Neural cell (in vitro differentiated cells): ENCODE measurements around the gene SMOC1. TPM values are rescaled to one million over a fixed set of nuclear protein-coding genes. Genes with fewer than 3 reads are reported as not detected.

Experiments used
- H2AFZ ChIP-seq: fragments of 200-600, 300-800 bp; sonication (generic), shearing (Covaris generic); 2 replicates; pipeline ENCODE4 v1.6.0; 2014; ENCODE audit warnings: low read depth, mild to moderate bottlenecking, antibody characterized with exemption, low read length, moderate library complexity
- H3F3A ChIP-seq: fragments of 200-600 bp; shearing (Covaris generic); 2 replicates; pipeline ENCODE4 v1.6.1; 2016; ENCODE audit warnings: mild to moderate bottlenecking, moderate library complexity, mixed read lengths, antibody characterized with exemption, low read length; ENCODE audit not compliant: insufficient read depth, poor library complexity, severe bottlenecking
- H3K27ac ChIP-seq: fragments of 200-600, 300-800 bp; sonication (generic), shearing (Covaris generic); 2 replicates; pipeline ENCODE4 v1.5.1; 2014; ENCODE audit warnings: mild to moderate bottlenecking, low read length, moderate library complexity
- H3K27me3 ChIP-seq: fragments of 300-800, 200-600 bp; sonication (generic), shearing (Covaris generic); 2 replicates; pipeline ENCODE4 v1.6.0; 2014; ENCODE audit warnings: mild to moderate bottlenecking, low read depth, low read length, moderate library complexity; ENCODE audit not compliant: insufficient read depth
- H3K36me3 ChIP-seq: fragments of 300-800, 200-600 bp; sonication (generic), shearing (Covaris generic); 2 replicates; pipeline ENCODE4 v1.5.1; 2014; ENCODE audit warnings: mild to moderate bottlenecking, antibody characterized with exemption, low read length, moderate library complexity; ENCODE audit not compliant: insufficient read depth
- H3K4me2 ChIP-seq: fragments of 300-800, 200-600 bp; sonication (generic), shearing (Covaris generic); 2 replicates; pipeline ENCODE4 v1.6.0; 2014; ENCODE audit warnings: mild to moderate bottlenecking, low read length
- H3K4me3 ChIP-seq: fragments of 300-800, 200-600 bp; sonication (generic), shearing (Covaris generic); 2 replicates; pipeline ENCODE4 v1.5.1; 2014; ENCODE audit warnings: mild to moderate bottlenecking, low read length, moderate library complexity
- H3K79me2 ChIP-seq: fragments of 200-600 bp; shearing (Covaris generic); replicated peaks from 2 replicates; pipeline ENCODE4 v1.6.0; 2014; ENCODE audit warnings: mild to moderate bottlenecking, low read length, moderate library complexity; ENCODE audit not compliant: insufficient read depth
- H3K9ac ChIP-seq: fragments of 300-800, 200-600 bp; sonication (generic), shearing (Covaris generic); 2 replicates; pipeline ENCODE4 v1.6.1; 2016; ENCODE audit warnings: mild to moderate bottlenecking, low read length, mixed read lengths
- H3K9me2 ChIP-seq: fragments of 200-600 bp; shearing (Covaris generic); 2 replicates; pipeline ENCODE4 v1.6.1; 2016; ENCODE audit warnings: mild to moderate bottlenecking, low read length, mixed read lengths; ENCODE audit not compliant: insufficient read depth
- H3K9me3 ChIP-seq: fragments of 200-600, 300-800 bp; sonication (generic), shearing (Covaris generic); 2 replicates; pipeline ENCODE4 v1.6.1; 2016; ENCODE audit warnings: mild to moderate bottlenecking, mixed run types, low read length, moderate library complexity, mixed read lengths
- H4K20me1 ChIP-seq: fragments of 200-600 bp; shearing (Covaris generic); 2 replicates; pipeline ENCODE4 v1.6.1; 2016; ENCODE audit warnings: mild to moderate bottlenecking, mixed run types; ENCODE audit not compliant: insufficient read depth
- EP300 ChIP-seq: fragments of 450-650 bp; conservative IDR thresholded peaks from 2 replicates; pipeline ENCODE4 v1.6.1; 2014; ENCODE audit warnings: antibody characterized with exemption, mild to moderate bottlenecking, moderate library complexity; ENCODE audit not compliant: poor library complexity, severe bottlenecking
- EZH2 ChIP-seq: fragments of 200-600, 300-800 bp; shearing (Covaris generic), sonication (generic); IDR thresholded peaks from 2 replicates; pipeline ENCODE4 v1.6.1; 2014; ENCODE audit warnings: antibody characterized with exemption, low read length, borderline replicate concordance, mild to moderate bottlenecking; ENCODE audit not compliant: insufficient read depth, poor library complexity, severe bottlenecking
- MXI1 ChIP-seq: fragments of 450-650 bp; conservative IDR thresholded peaks from 2 replicates; pipeline ENCODE4 v1.6.1; 2014; ENCODE audit warnings: antibody characterized with exemption, mild to moderate bottlenecking; ENCODE audit not compliant: poor library complexity, severe bottlenecking
- POLR2AphosphoS5 ChIP-seq: IDR thresholded peaks from 2 replicates; pipeline ENCODE4 v1.6.1; 2012
- RAD21 ChIP-seq: fragments of 450-650 bp; conservative IDR thresholded peaks from 2 replicates; pipeline ENCODE4 v1.6.1; 2014; ENCODE audit warnings: antibody characterized with exemption, mild to moderate bottlenecking, moderate library complexity
- REST ChIP-seq: IDR thresholded peaks from 2 replicates; pipeline ENCODE4 v1.6.1; 2012; ENCODE audit warnings: borderline replicate concordance
- SMC3 ChIP-seq: fragments of 450-650 bp; conservative IDR thresholded peaks from 2 replicates; pipeline ENCODE4 v1.6.1; 2014; ENCODE audit warnings: antibody characterized with exemption, mild to moderate bottlenecking, moderate library complexity; ENCODE audit not compliant: poor library complexity
- TAF1 ChIP-seq: IDR thresholded peaks from 2 replicates; pipeline ENCODE4 v1.6.1; 2012; ENCODE audit warnings: low read depth
- polyA plus RNA-seq: library from polyadenylated mRNA; depleted of rRNA; stranded (reverse); fragments of >200 nt; gene quantifications from 2 replicates; pipeline ENCODE4 v1.2.3, GENCODE V29; 2014
- TF ChIP-seq, protein P1 (sequence below): fragments of 450-650 bp; IDR thresholded peaks from 2 replicates; pipeline ENCODE4 v1.5.1; 2014; ENCODE audit warnings: antibody characterized with exemption, mild to moderate bottlenecking, moderate library complexity; ENCODE audit not compliant: poor library complexity, severe bottlenecking

The SMOC1 gene
- polyA plus RNA-seq, 1 donor from 2014 or later, result 8.7 TPM

- Histone ChIP-seq H3K27ac (no peak overlapping the region), H3K4me3 (no peak overlapping the region), H2AFZ (no peak overlapping the region), H3F3A (no peaks in the 10 kb centered on the region), H3K9me2 (no peaks in the 10 kb centered on the region), H3K27me3 (no peaks in the 10 kb centered on the region), H3K79me2 (peaks cover 15% of the 10 kb centered on the region), H3K9me3 (no peaks in the 10 kb centered on the region), H3K9ac (no peak overlapping the region), H3K36me3 (no peaks in the 10 kb centered on the region), H4K20me1 (no peaks in the 10 kb centered on the region), H3K4me2 (no peak overlapping the region)
- TF ChIP-seq REST (no peak), EP300 (no peak), POLR2AphosphoS5 (no peak), EZH2 (no peak), SMC3 (no peak), MXI1 (no peak), RAD21 (no peak), TAF1 (no peak)
- TF ChIP-seq, protein P1, sequence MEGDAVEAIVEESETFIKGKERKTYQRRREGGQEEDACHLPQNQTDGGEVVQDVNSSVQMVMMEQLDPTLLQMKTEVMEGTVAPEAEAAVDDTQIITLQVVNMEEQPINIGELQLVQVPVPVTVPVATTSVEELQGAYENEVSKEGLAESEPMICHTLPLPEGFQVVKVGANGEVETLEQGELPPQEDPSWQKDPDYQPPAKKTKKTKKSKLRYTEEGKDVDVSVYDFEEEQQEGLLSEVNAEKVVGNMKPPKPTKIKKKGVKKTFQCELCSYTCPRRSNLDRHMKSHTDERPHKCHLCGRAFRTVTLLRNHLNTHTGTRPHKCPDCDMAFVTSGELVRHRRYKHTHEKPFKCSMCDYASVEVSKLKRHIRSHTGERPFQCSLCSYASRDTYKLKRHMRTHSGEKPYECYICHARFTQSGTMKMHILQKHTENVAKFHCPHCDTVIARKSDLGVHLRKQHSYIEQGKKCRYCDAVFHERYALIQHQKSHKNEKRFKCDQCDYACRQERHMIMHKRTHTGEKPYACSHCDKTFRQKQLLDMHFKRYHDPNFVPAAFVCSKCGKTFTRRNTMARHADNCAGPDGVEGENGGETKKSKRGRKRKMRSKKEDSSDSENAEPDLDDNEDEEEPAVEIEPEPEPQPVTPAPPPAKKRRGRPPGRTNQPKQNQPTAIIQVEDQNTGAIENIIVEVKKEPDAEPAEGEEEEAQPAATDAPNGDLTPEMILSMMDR, result no peak
Measured at GRCh38 chr14:69951263-69951662, 72.0 kb downstream of the SMOC1 start.

DNA sequence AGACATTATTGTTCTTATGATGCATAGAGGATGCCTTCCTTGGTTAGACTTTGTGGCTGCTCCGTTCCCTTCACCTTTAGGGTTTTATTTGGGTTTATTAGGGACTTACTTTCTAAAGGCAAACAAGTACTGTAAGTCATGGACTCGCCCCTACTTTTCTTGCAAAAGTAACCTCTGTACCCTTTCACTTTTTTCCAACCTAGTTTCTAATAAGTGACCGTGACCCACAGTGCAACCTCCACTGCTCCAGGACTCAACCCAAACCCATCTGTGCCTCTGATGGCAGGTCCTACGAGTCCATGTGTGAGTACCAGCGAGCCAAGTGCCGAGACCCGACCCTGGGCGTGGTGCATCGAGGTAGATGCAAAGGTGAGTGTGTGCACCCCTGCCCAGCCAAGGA is 72.7 kb downstream of the SMOC1 start:
- H3K36me3 ChIP-seq, result no peaks in the 10 kb centered on the region
- no peaks in the 10 kb centered on the region for H3K9me3 ChIP-seq
- H3K27me3 ChIP-seq, result no peaks in the 10 kb centered on the region
- peaks cover 15% of the 10 kb centered on the region for H3K79me2 ChIP-seq
- no peaks in the 10 kb centered on the region for H3F3A ChIP-seq
- H3K4me2 ChIP-seq, result no peak overlapping the region
- H3K9ac ChIP-seq, result no peak overlapping the region
- H3K4me3 ChIP-seq, result no peak overlapping the region
- TF ChIP-seq EZH2 (no peak), TAF1 (no peak), RAD21 (no peak), MXI1 (no peak), SMC3 (no peak), EP300 (no peak), POLR2AphosphoS5 (no peak), REST (no peak)
- TF ChIP-seq, protein P1, result no peak
- H3K9me2 ChIP-seq, result no peaks in the 10 kb centered on the region
- no peaks in the 10 kb centered on the region for H4K20me1 ChIP-seq
- no peak overlapping the region for H3K27ac ChIP-seq
- no peak overlapping the region for H2AFZ ChIP-seq
